B cell (primary cell): ENCODE results near the gene MISP3. TPM values are rescaled to one million over a fixed set of nuclear protein-coding genes. Genes with fewer than 3 reads are reported as not detected.

Source experiments
- ATAC-seq: fragments of 200-7000 bp; cut with Tn5 transposase; one replicate; pipeline ENCODE4 v1.10.0; 2021; ENCODE audit warnings: low read depth, mild to moderate bottlenecking, moderate number of reproducible peaks, moderate library complexity
- CTCF ChIA-PET: fragments of 350-600 bp; sonication (Branson Sonifier 250); formaldehyde crosslinking; loops from one replicate; lab custom pipeline; 2021; ENCODE audit warnings: antibody characterized with exemption, inconsistent platforms; lab: Charles Lee
- POLR2A ChIA-PET: fragments of 350-600 bp; sonication (Branson Sonifier 250); formaldehyde crosslinking; loops from one replicate; lab custom pipeline; 2021; ENCODE audit warnings: antibody characterized with exemption; lab: Charles Lee
- DNase-seq: peaks from one replicate; pipeline ENCODE4 v3.0.0; 2013
- H2AFZ ChIP-seq: 2 replicates; pipeline ENCODE4 v1.6.1; 2012; ENCODE audit warnings: mild to moderate bottlenecking, low read depth, low read length; ENCODE audit not compliant: insufficient read depth, poor library complexity, severe bottlenecking
- H3K27ac ChIP-seq, 2 donors: 1 replicate in 1 of 2; 2 replicates in 1 of 2; pipeline ENCODE4 v1.5.1; 2012 to 2013; ENCODE audit warnings: low read length in 2 of 2, mild to moderate bottlenecking in 2 of 2, moderate library complexity in 1 of 2
- H3K27me3 ChIP-seq, 4 experiments: fragments of 200-600 bp in 1 of 4; sonication (generic) in 1 of 4; replicated peaks in 1 of 4; 1 replicate in 2 of 4; 2 replicates in 2 of 4; pipeline versions ENCODE4 v1.6.1 to v1.7.0; 2013 to 2016; ENCODE audit warnings: low read length in 3 of 4, mild to moderate bottlenecking in 2 of 4, mixed read lengths in 1 of 4, moderate library complexity in 1 of 4; ENCODE audit not compliant: insufficient read depth in 4 of 4, control insufficient read depth in 3 of 4; ENCODE audit errors: control extremely low read depth in 1 of 4
- H3K36me3 ChIP-seq, 2 experiments: replicated peaks in 1 of 2; 1 replicate in 1 of 2; 2 replicates in 1 of 2; pipeline versions ENCODE4 v1.6.1 to v1.7.1; 2013; ENCODE audit warnings: low read length in 1 of 2; ENCODE audit not compliant: insufficient read depth in 2 of 2, control insufficient read depth in 1 of 2; ENCODE audit errors: control extremely low read depth in 1 of 2, extremely low read depth in 1 of 2
- H3K4me1 ChIP-seq, 2 donors: fragments of 200-600 bp in 1 of 2; sonication (generic) in 1 of 2; 1 replicate in 1 of 2; 2 replicates in 1 of 2; pipeline versions ENCODE4 v1.5.1 to v1.6.1; 2013 to 2017; ENCODE audit warnings: low read length in 2 of 2; ENCODE audit not compliant: control insufficient read depth in 2 of 2, insufficient read depth in 2 of 2
- H3K4me2 ChIP-seq: replicated peaks from 2 replicates; pipeline ENCODE3; 2012; ENCODE audit warnings: mild to moderate bottlenecking, low read depth, low read length; ENCODE audit not compliant: poor library complexity, severe bottlenecking
- H3K4me3 ChIP-seq, 5 experiments: fragments of 200-600 bp in 1 of 5; sonication (generic) in 1 of 5; 1 replicate in 3 of 5; 2 replicates in 2 of 5; pipeline versions ENCODE4 v1.5.1 to v1.7.0; 2011 to 2016; ENCODE audit warnings: low read length in 4 of 5, mild to moderate bottlenecking in 4 of 5, low read depth in 2 of 5, control low read depth in 1 of 5, moderate library complexity in 1 of 5; ENCODE audit not compliant: insufficient read depth in 1 of 5; ENCODE audit errors: control extremely low read depth in 1 of 5, extremely low read depth in 1 of 5
- H3K79me2 ChIP-seq: fragments of 200-600 bp; sonication (generic); one replicate; pipeline ENCODE4 v1.6.0; 2016; ENCODE audit warnings: low read length; ENCODE audit not compliant: control insufficient read depth, insufficient read depth
- H3K9ac ChIP-seq: fragments of 200-600 bp; sonication (generic); 2 replicates; pipeline ENCODE4 v1.6.1; 2017; ENCODE audit warnings: mild to moderate bottlenecking, low read length, moderate library complexity
- H3K9me3 ChIP-seq, 3 donors: one replicate each; pipeline versions ENCODE4 v1.6.1 to v1.7.1; 2013; ENCODE audit warnings: low read length in 2 of 3; ENCODE audit not compliant: control insufficient read depth in 2 of 3, insufficient read depth in 1 of 3; ENCODE audit errors: control extremely low read depth in 1 of 3
- H4K20me1 ChIP-seq: 2 replicates; pipeline ENCODE4 v1.6.0; 2012; ENCODE audit warnings: mild to moderate bottlenecking, low read length; ENCODE audit not compliant: insufficient read depth, control insufficient read depth, poor library complexity, severe bottlenecking
- H3K27ac Mint-ChIP-seq: one replicate; pipeline ENCODE4 v1.8.0; 2021; ENCODE audit warnings: mixed read lengths
- H3K27me3 Mint-ChIP-seq: one replicate; pipeline ENCODE4 v1.8.0; 2021; ENCODE audit warnings: mixed read lengths
- H3K4me1 Mint-ChIP-seq: one replicate; pipeline ENCODE4 v1.8.0; 2021; ENCODE audit warnings: mixed read lengths
- H3K4me3 Mint-ChIP-seq: one replicate; pipeline ENCODE4 v1.8.0; 2021; ENCODE audit warnings: mixed read lengths
- H3K9me3 Mint-ChIP-seq: one replicate; pipeline ENCODE4 v1.8.0; 2022; ENCODE audit warnings: mixed read lengths; ENCODE audit not compliant: insufficient read depth
- CTCF ChIP-seq: fragments of 200-600 bp; IDR thresholded peaks from one replicate; pipeline ENCODE4 v1.8.0; 2022; ENCODE audit warnings: antibody characterized with exemption, mild to moderate bottlenecking
- EZH2 ChIP-seq: IDR thresholded peaks from 2 replicates; pipeline ENCODE4 v1.6.1; 2012; ENCODE audit warnings: borderline replicate concordance, low read depth, mild to moderate bottlenecking, moderate library complexity, low read length; ENCODE audit not compliant: insufficient read depth, poor library complexity, severe bottlenecking
- WGBS: methylation state at CpG from one replicate; pipeline ENCODE4 v1.1.5; 2013; ENCODE audit warnings: missing lambda C conversion rate; ENCODE audit not compliant: insufficient coverage; 5-methylcytosine and 5-hydroxymethylcytosine counted together
- intact Hi-C: fragments of 100-400 bp; cut with micrococcal nuclease; formaldehyde crosslinking; loops from one replicate; pipeline ENCODE4 v1.10.0; 2022
- polyA plus RNA-seq: library from polyadenylated mRNA; depleted of rRNA; stranded (reverse); fragments of >200 nt; gene quantifications from 2 replicates; pipeline ENCODE4 v1.2.3, GENCODE V29; 2012
- total RNA-seq, 2 donors: library from RNA; stranded (reverse); fragments of 120-200 nt in 1 of 2; gene quantifications; 1 replicate in 1 of 2; 2 replicates in 1 of 2; pipeline versions ENCODE4 v1.2.3 to v1.2.4, GENCODE V29; 2013 to 2022

MISP3 gene
- total and polyA plus RNA-seq, 2 donors (not counting 1 experiment from before 2014, with no cell fraction given), result 0.34 TPM

- Mint-ChIP-seq H3K27me3 (peaks cover 6% of the 10 kb centered on the region), H3K9me3 (no peaks in the 10 kb centered on the region), H3K27ac (no peak overlapping the region), H3K4me1 (peaks cover 4% of the 10 kb centered on the region), H3K4me3 (no peak overlapping the region)
- Histone ChIP-seq H3K4me3 (no peak overlapping the region), H3K79me2 (no peaks in the 10 kb centered on the region), H3K27me3 (peaks cover 0 to 12% (median 6%) of the 10 kb centered on the region in 4 experiments), H3K9me3 (peaks cover 0 to 11% (median 2%) of the 10 kb centered on the region in 3 donors), H4K20me1 (peaks cover 20% of the 10 kb centered on the region), H3K9ac (no peak overlapping the region), H3K27ac (no peak overlapping the region), H3K4me1 (peaks cover 2 to 5% of the 10 kb centered on the region in 2 donors), H2AFZ (no peak overlapping the region), H3K4me2 (no peak overlapping the region), H3K36me3 (peaks cover 9 to 44% of the 10 kb centered on the region in 2 experiments)
- no peak for ATAC-seq
- no peak for TF ChIP-seq EZH2
- TF ChIP-seq CTCF, result no peak
- DNase-seq, result no peak
- intact Hi-C loops, result no loop called here
- ChIA-PET POLR2A (interaction anchor here (0.6 to 0.7 kb wide), 2 partner anchors 9 to 37 kb away, joined by 3 to 6 read pairs; no protein-coding TSS in a partner anchor), CTCF (interaction anchor here (0.5 to 2.0 kb wide), 7 partner anchors 9 to 308 kb away, joined by 3 to 8 read pairs (median 3); partner anchors contain the start of gene MISP3)
- 97% methylated on average over 4 of the region's 6 CpGs for WGBS
Observed at GRCh38 chr19:14052470-14052869, 20.1 kb upstream of the MISP3 start.

GRCh38 chr19:14053032-14053431, 19.6 kb upstream of the MISP3 start:
- Mint-ChIP-seq H3K27me3 (peaks cover 8% of the 10 kb centered on the region), H3K4me3 (no peak overlapping the region), H3K27ac (no peak overlapping the region), H3K9me3 (no peaks in the 10 kb centered on the region), H3K4me1 (peaks cover 8% of the 10 kb centered on the region)
- Histone ChIP-seq H3K4me2 (no peak overlapping the region), H3K36me3 (peaks cover 9 to 44% of the 10 kb centered on the region in 2 experiments), H3K4me3 (no peak overlapping the region), H4K20me1 (peaks cover 20% of the 10 kb centered on the region), H3K9me3 (peaks cover 0 to 11% (median 2%) of the 10 kb centered on the region in 3 donors), H3K27ac (no peak overlapping the region), H3K27me3 (peaks cover 0 to 17% (median 10%) of the 10 kb centered on the region in 4 experiments), H3K9ac (no peak overlapping the region), H2AFZ (no peak overlapping the region), H3K4me1 (peaks cover 6 to 10% of the 10 kb centered on the region in 2 donors), H3K79me2 (no peaks in the 10 kb centered on the region)
- intact Hi-C loops, result no loop called here
- 100% methylated on average over 1 of the region's 3 CpGs for WGBS
- TF ChIP-seq EZH2, result no peak
- no peak for TF ChIP-seq CTCF
- no peak for ATAC-seq
- no peak for DNase-seq
- ChIA-PET CTCF (interaction anchor here (0.8 to 2.0 kb wide), 6 partner anchors 9 to 172 kb away, joined by 3 to 8 read pairs (median 3); partner anchors contain the start of gene MISP3), POLR2A (interaction anchor here (0.6 to 0.7 kb wide), 3 partner anchors 8 to 38 kb away, joined by 3 to 6 read pairs (median 5); no protein-coding TSS in a partner anchor)
